PC-3 (cell line): Measurements from ENCODE around the gene BSDC1. TPM values are rescaled to one million over a fixed set of nuclear protein-coding genes. Genes with fewer than 3 reads are reported as not detected.

ENCODE experiments used
- ATAC-seq: fragments of 200-7000 bp; cut with Tn5 transposase; 2 replicates; pipeline ENCODE4 v1.9.1; 2020; ENCODE audit warnings: mild to moderate bottlenecking, moderate library complexity
- BruUV-seq: library from RNA; stranded (reverse); fragments of 400-500 nt; replicated peaks from 2 replicates; lab custom pipeline; 2021; lab: Mats Ljungman, UMichigan
- CTCF ChIA-PET: fragments of 300-600 bp; sonication (Branson Sonifier 250); formaldehyde crosslinking; loops from one replicate; lab custom pipeline; 2022; ENCODE audit warnings: antibody characterized with exemption; lab: Charles Lee
- POLR2A ChIA-PET: fragments of 300-600 bp; sonication (Branson Sonifier 250); formaldehyde crosslinking; loops from one replicate; lab custom pipeline; 2022; ENCODE audit warnings: antibody characterized with exemption; ENCODE audit not compliant: unreplicated experiment; lab: Charles Lee
- DNase-seq: peaks from one replicate; pipeline ENCODE4 v3.0.0-alpha.2; 2015
- H2AFZ ChIP-seq: fragments of 300-600 bp; sonication (generic); 2 replicates; pipeline ENCODE4 v1.6.0; 2016; ENCODE audit warnings: antibody characterized with exemption, low read length
- H3F3A ChIP-seq: fragments of 300-600 bp; sonication (generic); one replicate; pipeline ENCODE4 v1.6.0; 2017; ENCODE audit warnings: antibody characterized with exemption, low read length, control low read depth, mild to moderate bottlenecking; ENCODE audit not compliant: unreplicated experiment
- H3K27ac ChIP-seq: fragments of 300-600 bp; sonication (generic); 2 replicates; pipeline ENCODE4 v1.5.1; 2016; ENCODE audit warnings: mild to moderate bottlenecking, low read length
- H3K27me3 ChIP-seq: fragments of 300-600 bp; sonication (generic); 2 replicates; pipeline ENCODE4 v1.6.1; 2016; ENCODE audit warnings: low read length, mixed read lengths
- H3K36me3 ChIP-seq: fragments of 300-600 bp; sonication (generic); 2 replicates; pipeline ENCODE4 v1.6.1; 2016; ENCODE audit warnings: low read depth, mixed run types, low read length, mixed read lengths
- H3K4me1 ChIP-seq: fragments of 300-600 bp; sonication (generic); 2 replicates; pipeline ENCODE4 v1.5.1; 2016; ENCODE audit warnings: low read length; ENCODE audit not compliant: insufficient read depth
- H3K4me2 ChIP-seq: fragments of 300-600 bp; sonication (generic); 2 replicates; pipeline ENCODE4 v1.6.0; 2016; ENCODE audit warnings: low read length
- H3K4me3 ChIP-seq: fragments of 300-600 bp; sonication (generic); 2 replicates; pipeline ENCODE4 v1.5.1; 2016; ENCODE audit warnings: mild to moderate bottlenecking, low read length, mixed read lengths
- H3K79me2 ChIP-seq: fragments of 300-600 bp; sonication (generic); 2 replicates; pipeline ENCODE4 v1.6.1; 2017; ENCODE audit warnings: low read length, mixed read lengths
- H3K9ac ChIP-seq: fragments of 300-600 bp; sonication (generic); 2 replicates; pipeline ENCODE4 v1.6.0; 2016; ENCODE audit warnings: mild to moderate bottlenecking, low read length
- H3K9me2 ChIP-seq: fragments of 300-600 bp; sonication (generic); replicated peaks from 2 replicates; pipeline ENCODE4 v1.6.1; 2016; ENCODE audit warnings: mixed run types, low read length, mixed read lengths
- H3K9me3 ChIP-seq: fragments of 300-600 bp; sonication (generic); 2 replicates; pipeline ENCODE4 v1.6.1; 2016; ENCODE audit warnings: low read length, mixed read lengths
- H4K20me1 ChIP-seq: fragments of 300-600 bp; sonication (generic); 2 replicates; pipeline ENCODE4 v1.6.1; 2016; ENCODE audit warnings: low read length, mixed read lengths
- CTCF ChIP-seq: fragments of 300-600 bp; sonication (generic); conservative IDR thresholded peaks from 2 replicates; pipeline ENCODE4 v1.5.1; 2017; ENCODE audit warnings: antibody characterized with exemption, low read depth, mild to moderate bottlenecking, low read length
- EZH2 ChIP-seq: fragments of 300-600 bp; sonication (generic); IDR thresholded peaks from one replicate; pipeline ENCODE4 v1.6.1; 2017; ENCODE audit warnings: antibody characterized with exemption, mild to moderate bottlenecking, low read length; ENCODE audit not compliant: unreplicated experiment
- EZH2phosphoT487 ChIP-seq: fragments of 300-600 bp; sonication (generic); IDR thresholded peaks from 2 replicates; pipeline ENCODE4 v1.6.1; 2018; ENCODE audit warnings: mild to moderate bottlenecking, antibody characterized with exemption, low read length, borderline replicate concordance
- intact Hi-C: fragments of 100-400 bp; cut with micrococcal nuclease; formaldehyde crosslinking; loops from 2 replicates; pipeline ENCODE4 v1.9.0; 2023
- total RNA-seq: library from RNA; depleted of rRNA; stranded (reverse); fragments of >200 nt; gene quantifications from 2 replicates; pipeline ENCODE4 v1.2.3, GENCODE V29; 2014

The BSDC1 gene
- total RNA-seq, 1 experiment from 2014 or later = 59.8 TPM

DNA sequence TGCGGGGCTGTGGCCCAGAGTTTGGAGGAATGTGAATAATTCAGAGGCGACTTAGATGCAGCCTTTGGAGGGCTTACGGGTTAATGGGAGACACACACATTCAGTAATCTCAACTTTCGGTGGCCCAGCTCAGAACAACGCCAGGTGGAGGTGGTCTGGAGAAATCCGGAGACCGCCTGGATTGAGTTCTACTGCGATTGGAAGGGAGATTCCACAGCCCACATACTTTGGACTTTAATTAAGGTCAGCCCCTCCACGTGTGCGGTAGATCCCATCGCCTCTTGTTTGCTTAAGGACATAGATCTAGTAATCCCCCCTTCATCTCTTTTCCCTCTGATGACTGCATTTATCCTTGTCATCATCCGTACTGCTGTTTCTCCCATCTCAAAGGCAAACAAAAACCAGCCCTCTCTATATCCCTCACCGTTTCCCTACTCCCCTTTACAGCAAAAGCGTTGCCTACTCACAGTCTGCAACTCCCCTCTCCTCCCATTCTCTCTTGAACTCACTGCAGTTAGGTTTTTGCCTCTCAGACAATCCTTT lies 720 bp upstream of the BSDC1 start:
- ChIA-PET POLR2A (interaction anchor here (0.6 to 1.3 kb wide), 4 partner anchors 13 to 981 kb away, joined by 3 to 6 read pairs (median 4); partner anchors contain the start of gene MARCKSL1), CTCF (interaction anchor here (0.5 to 0.7 kb wide), 2 partner anchors 179 to 217 kb away, joined by 3 to 16 read pairs; no protein-coding TSS in a partner anchor)
- intact Hi-C loops = loop anchor here (1.0 kb wide), 1 partner anchor 44 kb away; no protein-coding TSS in a partner anchor
- H3K4me1 ChIP-seq = peaks cover 14% of the 10 kb centered on the region
- H2AFZ ChIP-seq = peak overlapping the region; percentile 90
- H3K79me2 ChIP-seq = peaks cover 42% of the 10 kb centered on the region
- no peaks in the 10 kb centered on the region for H3F3A ChIP-seq
- peak overlapping the region; percentile 87 for H3K4me3 ChIP-seq
- peak overlapping the region; percentile 53 for H3K27ac ChIP-seq
- no peaks in the 10 kb centered on the region for H3K9me2 ChIP-seq
- peak overlapping the region; percentile 93 for H3K4me2 ChIP-seq
- H3K27me3 ChIP-seq = no peaks in the 10 kb centered on the region
- peak; percentile 16 for ATAC-seq
- TSS peak; percentile 96 for BruUV-seq
- TF ChIP-seq EZH2 (no peak), CTCF (no peak), EZH2phosphoT487 (no peak)
- H4K20me1 ChIP-seq = 0 out of 2 replicates have a peak, but pooled peaks cover 3% of the 10 kb centered on the region
- H3K9ac ChIP-seq = peak overlapping the region; percentile 73
- peaks cover 8% of the 10 kb centered on the region; the same call in 1 of the 2 replicates for H3K36me3 ChIP-seq
- no peaks in the 10 kb centered on the region for H3K9me3 ChIP-seq
- DNase-seq = no peak

- ATAC-seq = peak; percentile 37
- Histone ChIP-seq H4K20me1 (0 out of 2 replicates have a peak, but pooled peaks cover 3% of the 10 kb centered on the region), H3K79me2 (peaks cover 43% of the 10 kb centered on the region), H3K4me1 (peaks cover 14% of the 10 kb centered on the region), H3K9me2 (no peaks in the 10 kb centered on the region), H3F3A (no peaks in the 10 kb centered on the region), H3K9me3 (no peaks in the 10 kb centered on the region), H2AFZ (peak overlapping the region; percentile 82), H3K27me3 (no peaks in the 10 kb centered on the region), H3K4me3 (peak overlapping the region; percentile 87), H3K9ac (peak overlapping the region; percentile 83), H3K27ac (peak overlapping the region; percentile 51), H3K4me2 (peak overlapping the region; percentile 91), H3K36me3 (peaks cover 11% of the 10 kb centered on the region; the same call in 1 of the 2 replicates)
- CTCF ChIA-PET = no interaction called here
- POLR2A ChIA-PET = interaction anchor here (1.3 kb wide), 1 partner anchor 58 kb away, joined by 4 read pairs; the partner anchor contains the start of gene MARCKSL1
- TSS peak; percentile 76 for BruUV-seq
- intact Hi-C loops = loop anchor here (1.0 kb wide), 1 partner anchor 42 kb away; no protein-coding TSS in a partner anchor
- TF ChIP-seq EZH2 (no peak), EZH2phosphoT487 (no peak), CTCF (no peak)
- peak; percentile 31 for DNase-seq
These were observed 455 bp downstream of the BSDC1 start for GRCh38 chr1:32393832-32394140.

DNA sequence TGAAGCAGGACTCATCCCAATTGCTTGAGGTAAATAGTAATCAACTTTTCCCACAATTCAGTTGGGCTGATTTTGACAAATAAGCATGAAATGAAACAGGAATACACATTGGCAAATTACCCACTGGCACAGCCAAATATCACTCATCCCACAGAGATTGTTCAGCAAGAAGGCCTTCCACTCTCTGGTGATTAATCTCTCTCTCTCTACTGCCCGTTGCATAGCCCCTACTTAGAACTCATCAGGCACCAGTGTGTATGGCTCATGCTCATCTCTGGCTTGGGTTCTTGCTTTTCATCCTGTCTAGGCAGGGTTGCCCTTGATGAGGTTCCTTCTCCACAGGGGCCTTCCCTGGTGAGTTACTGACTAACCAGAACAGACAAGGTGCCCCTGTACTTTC lies 1.1 kb downstream of the BSDC1 start:
- TF ChIP-seq EZH2phosphoT487 = no peak
- TF ChIP-seq CTCF = no peak
- no peak for TF ChIP-seq EZH2
- Histone ChIP-seq H3K27ac (no peak overlapping the region), H3K9me2 (no peaks in the 10 kb centered on the region), H3K9ac (peak overlapping the region; percentile 83), H3K9me3 (no peaks in the 10 kb centered on the region), H3K4me1 (peaks cover 14% of the 10 kb centered on the region), H3F3A (no peaks in the 10 kb centered on the region), H3K79me2 (peaks cover 43% of the 10 kb centered on the region), H2AFZ (no peak overlapping the region), H3K36me3 (peaks cover 11% of the 10 kb centered on the region; the same call in 1 of the 2 replicates), H3K4me2 (peak overlapping the region; percentile 91), H4K20me1 (0 out of 2 replicates have a peak, but pooled peaks cover 3% of the 10 kb centered on the region), H3K27me3 (no peaks in the 10 kb centered on the region), H3K4me3 (peak overlapping the region; percentile 87)
- DNase-seq (no peak), ATAC-seq (no peak)
- POLR2A ChIA-PET = no interaction called here
- CTCF ChIA-PET = no interaction called here
- intact Hi-C loops = no loop called here
- no TSS peak for BruUV-seq
